Lower lobe of right lung (tissue), 2 donors: ENCODE data around the gene CHAD. TPM values are rescaled to one million over a fixed set of nuclear protein-coding genes. Genes with fewer than 3 reads are reported as not detected.

Experiments
- ATAC-seq, 2 donors: fragments of 200-7000 bp; cut with Tn5 transposase; one replicate each; pipeline ENCODE4 v1.9.1; 2020 to 2022; ENCODE audit warnings: mild to moderate bottlenecking in 2 of 2, moderate library complexity in 2 of 2
- DNase-seq: peaks from one replicate; pipeline ENCODE4 v3.0.0-alpha.2; 2020
- H3K27ac ChIP-seq: fragments of 200-600 bp; one replicate; pipeline ENCODE4 v1.8.0; 2022
- H3K27me3 ChIP-seq: fragments of 200-600 bp; one replicate; pipeline ENCODE4 v1.8.0; 2022; ENCODE audit warnings: low read depth
- H3K36me3 ChIP-seq: fragments of 200-600 bp; one replicate; pipeline ENCODE4 v1.8.0; 2022; ENCODE audit warnings: mild to moderate bottlenecking
- H3K4me1 ChIP-seq: fragments of 200-600 bp; one replicate; pipeline ENCODE4 v1.8.0; 2022
- H3K4me3 ChIP-seq: fragments of 200-600 bp; one replicate; pipeline ENCODE4 v1.8.0; 2022; ENCODE audit warnings: mild to moderate bottlenecking
- H3K9me3 ChIP-seq: fragments of 200-600 bp; one replicate; pipeline ENCODE4 v1.8.0; 2022
- CTCF ChIP-seq: fragments of 200-600 bp; IDR thresholded peaks from one replicate; pipeline ENCODE4 v1.8.0; 2022; ENCODE audit warnings: antibody characterized with exemption, mild to moderate bottlenecking
- intact Hi-C: fragments of 100-400 bp; cut with DNase I; formaldehyde crosslinking; loops from one replicate; pipeline ENCODE4 v1.11.0; 2022
- long read RNA-seq: library from polyadenylated mRNA; unstranded; transcript quantifications from one replicate; pipeline ENCODE4 v2.0.0, GENCODE V29; 2021
- total RNA-seq: library from RNA; stranded (reverse); fragmentation: NEBNext Ultra II Directional; extraction: Animal tissue kit (Norgen Biotek cat#: 25700); gene quantifications from one replicate; pipeline ENCODE4 v1.2.1, GENCODE V29; 2021
- donor health status: DM: no; HTN: yes; CAD: no; lungs with severe emphysema.

Gene CHAD
- not detected for total RNA-seq
- long read RNA-seq, partial matches to known transcripts: 0 of 42 reads
- long read RNA-seq, other reads (novel, unspliced or antisense): 42 of 42 reads

GRCh38 chr17:50468304-50469207 lies at the start of gene CHAD:
CHAD (minus strand) TSS chr17:50468880; CDS start chr17:50468813, 67 bp downstream.
- peak in 1 of 2 donors; percentile 23 for ATAC-seq
- DNase-seq: no peak
- Histone ChIP-seq H3K36me3 (peaks cover 19% of the 10 kb centered on the region), H3K4me3 (peak within 1 kb of the TSS; percentile 32), H3K9me3 (no peaks in the 10 kb centered on the region), H3K4me1 (peaks cover 13% of the 10 kb centered on the region), H3K27ac (no peak within 1 kb of the TSS), H3K27me3 (peaks cover 11% of the 10 kb centered on the region)
- intact Hi-C loops: no loop called here
- TF ChIP-seq CTCF: no peak

GRCh38 chr17:50517504-50518383 lies 49.1 kb upstream of the CHAD start:
- no peaks in the 10 kb centered on the region for H3K27me3 ChIP-seq
- no peaks in the 10 kb centered on the region for H3K36me3 ChIP-seq
- intact Hi-C loops: no loop called here
- no peaks in the 10 kb centered on the region for H3K9me3 ChIP-seq
- no peak overlapping the region for H3K4me3 ChIP-seq
- no peak for TF ChIP-seq CTCF
- no peak for DNase-seq
- no peaks in the 10 kb centered on the region for H3K4me1 ChIP-seq
- no peak for ATAC-seq
- no peak overlapping the region for H3K27ac ChIP-seq

- DNase-seq (no peak), ATAC-seq (no peak)
- H3K4me1 ChIP-seq: no peaks in the 10 kb centered on the region
- intact Hi-C loops: no loop called here
- no peak for TF ChIP-seq CTCF
- H3K27ac ChIP-seq: no peak overlapping the region
- H3K4me3 ChIP-seq: no peak overlapping the region
- H3K27me3 ChIP-seq: no peaks in the 10 kb centered on the region
- no peaks in the 10 kb centered on the region for H3K36me3 ChIP-seq
- no peaks in the 10 kb centered on the region for H3K9me3 ChIP-seq
These were observed 48.3 kb upstream of the CHAD start for GRCh38 chr17:50517011-50517410.

- no peak overlapping the region for H3K27ac ChIP-seq
These were observed 46.4 kb upstream of the CHAD start for GRCh38 chr17:50514936-50515702.

More at GRCh38 chr17:50514936-50515702, 46.4 kb upstream of the CHAD start:
- Histone ChIP-seq H3K4me3 (no peak overlapping the region), H3K36me3 (no peaks in the 10 kb centered on the region), H3K9me3 (no peaks in the 10 kb centered on the region), H3K4me1 (no peaks in the 10 kb centered on the region), H3K27me3 (no peaks in the 10 kb centered on the region)
- intact Hi-C loops: no loop called here
- DNase-seq (no peak), ATAC-seq (no peak)
- no peak for TF ChIP-seq CTCF
